Measurements from ENCODE around the gene SPATA19.

DNA sequence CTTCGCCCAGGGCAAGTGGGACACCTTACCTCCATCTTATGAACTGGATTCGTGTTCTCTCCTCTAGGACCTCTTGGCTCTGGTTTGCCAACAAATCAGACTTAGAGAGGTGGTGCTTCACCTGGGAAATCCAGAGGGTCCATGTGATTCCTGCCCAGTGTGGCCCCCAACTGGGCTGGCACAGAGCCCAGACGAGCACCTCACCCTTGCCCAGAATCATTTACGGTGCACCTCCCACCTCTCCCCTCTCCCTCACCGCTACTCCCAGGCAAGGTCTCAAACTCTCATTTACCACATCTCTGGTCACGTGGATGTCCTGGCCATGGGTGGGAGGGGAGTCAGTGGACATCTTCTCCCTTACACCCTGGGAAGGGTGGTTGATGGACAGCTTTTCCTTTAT is 1.1 kb downstream of the SPATA19 start:
- TF ChIP-seq, protein P1, sequence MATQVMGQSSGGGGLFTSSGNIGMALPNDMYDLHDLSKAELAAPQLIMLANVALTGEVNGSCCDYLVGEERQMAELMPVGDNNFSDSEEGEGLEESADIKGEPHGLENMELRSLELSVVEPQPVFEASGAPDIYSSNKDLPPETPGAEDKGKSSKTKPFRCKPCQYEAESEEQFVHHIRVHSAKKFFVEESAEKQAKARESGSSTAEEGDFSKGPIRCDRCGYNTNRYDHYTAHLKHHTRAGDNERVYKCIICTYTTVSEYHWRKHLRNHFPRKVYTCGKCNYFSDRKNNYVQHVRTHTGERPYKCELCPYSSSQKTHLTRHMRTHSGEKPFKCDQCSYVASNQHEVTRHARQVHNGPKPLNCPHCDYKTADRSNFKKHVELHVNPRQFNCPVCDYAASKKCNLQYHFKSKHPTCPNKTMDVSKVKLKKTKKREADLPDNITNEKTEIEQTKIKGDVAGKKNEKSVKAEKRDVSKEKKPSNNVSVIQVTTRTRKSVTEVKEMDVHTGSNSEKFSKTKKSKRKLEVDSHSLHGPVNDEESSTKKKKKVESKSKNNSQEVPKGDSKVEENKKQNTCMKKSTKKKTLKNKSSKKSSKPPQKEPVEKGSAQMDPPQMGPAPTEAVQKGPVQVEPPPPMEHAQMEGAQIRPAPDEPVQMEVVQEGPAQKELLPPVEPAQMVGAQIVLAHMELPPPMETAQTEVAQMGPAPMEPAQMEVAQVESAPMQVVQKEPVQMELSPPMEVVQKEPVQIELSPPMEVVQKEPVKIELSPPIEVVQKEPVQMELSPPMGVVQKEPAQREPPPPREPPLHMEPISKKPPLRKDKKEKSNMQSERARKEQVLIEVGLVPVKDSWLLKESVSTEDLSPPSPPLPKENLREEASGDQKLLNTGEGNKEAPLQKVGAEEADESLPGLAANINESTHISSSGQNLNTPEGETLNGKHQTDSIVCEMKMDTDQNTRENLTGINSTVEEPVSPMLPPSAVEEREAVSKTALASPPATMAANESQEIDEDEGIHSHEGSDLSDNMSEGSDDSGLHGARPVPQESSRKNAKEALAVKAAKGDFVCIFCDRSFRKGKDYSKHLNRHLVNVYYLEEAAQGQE (IDR thresholded peaks at IDR 0.05) = no peak
- TF ChIP-seq EP300 (IDR thresholded peaks at IDR 0.05) (no peak), USF2 (IDR thresholded peaks at IDR 0.05) (no peak), MAFK (IDR thresholded peaks at IDR 0.05; ENCODE audit: partially characterized antibody) (no peak), POLR2A (IDR thresholded peaks at IDR 0.05; ENCODE audit: low read length) (no peak), MAZ (IDR thresholded peaks at IDR 0.05; ENCODE audit: borderline replicate concordance, low read depth, low read length) (no peak), PBX3 (IDR thresholded peaks at IDR 0.05) (no peak), RAD21 (conservative IDR thresholded peaks at IDR 0.05 in 1 of 2, IDR thresholded peaks at IDR 0.05 in 1 of 2) (no peak), POLR2AphosphoS2 (conservative IDR thresholded peaks at IDR 0.05; ENCODE audit: low read length) (no peak), FOSL2 (IDR thresholded peaks at IDR 0.05) (no peak), FOSL2 (CRISPR knock-in tag; IDR thresholded peaks at IDR 0.05) (no peak)
- TF ChIP-seq, protein P2, sequence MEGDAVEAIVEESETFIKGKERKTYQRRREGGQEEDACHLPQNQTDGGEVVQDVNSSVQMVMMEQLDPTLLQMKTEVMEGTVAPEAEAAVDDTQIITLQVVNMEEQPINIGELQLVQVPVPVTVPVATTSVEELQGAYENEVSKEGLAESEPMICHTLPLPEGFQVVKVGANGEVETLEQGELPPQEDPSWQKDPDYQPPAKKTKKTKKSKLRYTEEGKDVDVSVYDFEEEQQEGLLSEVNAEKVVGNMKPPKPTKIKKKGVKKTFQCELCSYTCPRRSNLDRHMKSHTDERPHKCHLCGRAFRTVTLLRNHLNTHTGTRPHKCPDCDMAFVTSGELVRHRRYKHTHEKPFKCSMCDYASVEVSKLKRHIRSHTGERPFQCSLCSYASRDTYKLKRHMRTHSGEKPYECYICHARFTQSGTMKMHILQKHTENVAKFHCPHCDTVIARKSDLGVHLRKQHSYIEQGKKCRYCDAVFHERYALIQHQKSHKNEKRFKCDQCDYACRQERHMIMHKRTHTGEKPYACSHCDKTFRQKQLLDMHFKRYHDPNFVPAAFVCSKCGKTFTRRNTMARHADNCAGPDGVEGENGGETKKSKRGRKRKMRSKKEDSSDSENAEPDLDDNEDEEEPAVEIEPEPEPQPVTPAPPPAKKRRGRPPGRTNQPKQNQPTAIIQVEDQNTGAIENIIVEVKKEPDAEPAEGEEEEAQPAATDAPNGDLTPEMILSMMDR (IDR thresholded peaks at IDR 0.05) = no peak

All from A549 (cell line).